ENCODE results near the gene RUBCN. TPM values are rescaled to one million over a fixed set of nuclear protein-coding genes. Genes with fewer than 3 reads are reported as not detected.
A peak's percentile ranks its signal among the peaks of the same experiment; 100 is the strongest.

The RUBCN gene
- polyA plus RNA-seq, 1 donor (not counting 4 experiments of a cell fraction or from before 2014, with no cell fraction given), result 8.9 TPM

DNA sequence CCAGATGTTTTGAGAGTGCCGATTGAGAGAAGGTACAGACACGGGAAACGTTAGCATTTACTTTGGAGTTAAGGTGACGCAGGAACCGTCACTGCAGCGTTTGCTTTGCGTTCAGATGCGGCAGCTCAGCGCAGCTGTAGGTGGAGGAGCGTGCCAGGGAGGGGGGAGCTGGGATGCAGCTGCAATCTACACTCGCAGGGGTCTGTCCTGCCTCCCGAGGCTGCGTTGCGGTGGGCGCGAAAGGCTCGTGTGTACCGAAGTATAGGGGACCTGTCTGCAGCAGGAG lies 12.6 kb upstream of the RUBCN start:
- Histone ChIP-seq H3K27me3 (ENCODE audit: control insufficient read depth, extremely low read depth, insufficient read depth, low read length) (no peaks in the 10 kb centered on the region), H3K9ac (ENCODE audit: control insufficient read depth, extremely low read depth, insufficient read depth, low read length) (peak overlapping the region; percentile 84), H2AFZ (ENCODE audit: control insufficient read depth, low read length) (peak overlapping the region; percentile 95), H3K9me1 (ENCODE audit: control insufficient read depth, extremely low read depth, insufficient read depth, low read length) (peaks cover 2% of the 10 kb centered on the region), H3K36me3 (ENCODE audit: control insufficient read depth in 2 of 2, extremely low read depth in 1 of 2, insufficient read depth in 2 of 2, low read length in 2 of 2) (no peaks in the 10 kb centered on the region), H3K4me1 (ENCODE audit: control insufficient read depth, extremely low read depth, insufficient read depth, low read length) (peaks cover 18% of the 10 kb centered on the region), H3K4me3 (ENCODE audit: control insufficient read depth in 2 of 3, extremely low read depth in 1 of 3, insufficient read depth in 2 of 3, low read depth in 1 of 3, low read length in 3 of 3) (peak overlapping the region; percentile 80 to 93 (median 85)), H3K27ac (ENCODE audit: control insufficient read depth, insufficient read depth, low read length) (peak overlapping the region; percentile 5), H4K20me1 (ENCODE audit: control insufficient read depth, extremely low read depth, insufficient read depth, low read length) (peaks cover 3% of the 10 kb centered on the region), H3K79me2 (ENCODE audit: control insufficient read depth, insufficient read depth, low read length) (peaks cover 35% of the 10 kb centered on the region), H3K4me2 (ENCODE audit: control insufficient read depth, extremely low read depth, insufficient read depth, low read depth, low read length) (peak overlapping the region; percentile 79), H3K9me3 (ENCODE audit: control insufficient read depth, low read depth, low read length) (no peaks in the 10 kb centered on the region)
- FAIRE-seq (peak; percentile 13), DNase-seq (ENCODE audit: low read depth, low spot score) (no peak)
- dilution Hi-C loops (cut with MboI; ENCODE audit: extremely low pct_ligation_motif_present, low sequenced_read_pairs), result no loop called here
- TF ChIP-seq, protein P1, sequence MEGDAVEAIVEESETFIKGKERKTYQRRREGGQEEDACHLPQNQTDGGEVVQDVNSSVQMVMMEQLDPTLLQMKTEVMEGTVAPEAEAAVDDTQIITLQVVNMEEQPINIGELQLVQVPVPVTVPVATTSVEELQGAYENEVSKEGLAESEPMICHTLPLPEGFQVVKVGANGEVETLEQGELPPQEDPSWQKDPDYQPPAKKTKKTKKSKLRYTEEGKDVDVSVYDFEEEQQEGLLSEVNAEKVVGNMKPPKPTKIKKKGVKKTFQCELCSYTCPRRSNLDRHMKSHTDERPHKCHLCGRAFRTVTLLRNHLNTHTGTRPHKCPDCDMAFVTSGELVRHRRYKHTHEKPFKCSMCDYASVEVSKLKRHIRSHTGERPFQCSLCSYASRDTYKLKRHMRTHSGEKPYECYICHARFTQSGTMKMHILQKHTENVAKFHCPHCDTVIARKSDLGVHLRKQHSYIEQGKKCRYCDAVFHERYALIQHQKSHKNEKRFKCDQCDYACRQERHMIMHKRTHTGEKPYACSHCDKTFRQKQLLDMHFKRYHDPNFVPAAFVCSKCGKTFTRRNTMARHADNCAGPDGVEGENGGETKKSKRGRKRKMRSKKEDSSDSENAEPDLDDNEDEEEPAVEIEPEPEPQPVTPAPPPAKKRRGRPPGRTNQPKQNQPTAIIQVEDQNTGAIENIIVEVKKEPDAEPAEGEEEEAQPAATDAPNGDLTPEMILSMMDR (optimal IDR thresholded peaks at IDR 0.05 in 1 of 3, IDR thresholded peaks at IDR 0.05 in 1 of 3, conservative IDR thresholded peaks at IDR 0.05 in 1 of 3; ENCODE audit: extremely low read depth in 1 of 3, insufficient read depth in 2 of 3, low read length in 3 of 3), result no peak
- TF ChIP-seq EZH2 (IDR thresholded peaks at IDR 0.05; ENCODE audit: low read length), result no peak

DNA sequence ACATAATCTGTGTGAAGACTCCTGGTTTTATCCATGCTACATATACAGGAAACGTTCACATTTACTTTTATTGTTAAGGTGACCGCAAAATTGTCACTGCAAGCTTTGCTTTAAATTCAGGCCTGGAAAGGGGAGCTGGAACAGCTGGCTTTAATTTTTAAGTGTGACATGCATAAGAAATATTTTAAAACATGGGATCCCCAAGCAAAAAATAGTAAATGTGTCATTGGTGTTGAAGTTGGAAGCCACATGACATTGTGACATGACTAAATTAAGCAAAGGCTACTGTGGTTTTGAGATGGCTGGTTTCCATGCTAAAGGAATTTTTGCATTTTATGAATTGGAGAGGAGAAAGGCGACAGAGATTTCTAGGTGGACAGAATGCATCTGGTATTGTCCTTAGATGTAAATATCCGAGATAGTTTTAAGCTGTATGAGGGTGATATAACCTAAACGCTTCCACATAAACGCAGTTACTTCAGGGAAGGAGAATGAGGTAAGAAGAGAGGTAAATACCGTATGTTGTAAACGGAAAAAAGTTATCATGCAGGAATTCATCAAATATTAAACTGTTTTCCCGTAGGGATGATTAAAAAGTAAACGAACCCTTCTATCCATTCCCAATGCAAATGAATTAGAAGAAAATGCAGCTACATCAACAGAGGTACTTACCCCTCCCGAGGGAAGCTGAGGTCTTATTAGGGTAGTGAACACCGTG lies 12.1 kb upstream of the RUBCN start:
- H3K4me1 ChIP-seq (ENCODE audit: control insufficient read depth, extremely low read depth, insufficient read depth, low read length), result peaks cover 18% of the 10 kb centered on the region
- no peaks in the 10 kb centered on the region for H3K36me3 ChIP-seq (ENCODE audit: control insufficient read depth in 2 of 2, extremely low read depth in 1 of 2, insufficient read depth in 2 of 2, low read length in 2 of 2)
- peaks cover 2% of the 10 kb centered on the region for H3K9me1 ChIP-seq (ENCODE audit: control insufficient read depth, extremely low read depth, insufficient read depth, low read length)
- peak overlapping the region; percentile 5 for H3K27ac ChIP-seq (ENCODE audit: control insufficient read depth, insufficient read depth, low read length)
- no peaks in the 10 kb centered on the region for H3K27me3 ChIP-seq (ENCODE audit: control insufficient read depth, extremely low read depth, insufficient read depth, low read length)
- H3K9ac ChIP-seq (ENCODE audit: control insufficient read depth, extremely low read depth, insufficient read depth, low read length), result peak overlapping the region; percentile 84
- no peaks in the 10 kb centered on the region for H3K9me3 ChIP-seq (ENCODE audit: control insufficient read depth, low read depth, low read length)
- no peak for FAIRE-seq
- peaks cover 30% of the 10 kb centered on the region for H3K79me2 ChIP-seq (ENCODE audit: control insufficient read depth, insufficient read depth, low read length)
- TF ChIP-seq, protein P1 (optimal IDR thresholded peaks at IDR 0.05 in 1 of 3, IDR thresholded peaks at IDR 0.05 in 1 of 3, conservative IDR thresholded peaks at IDR 0.05 in 1 of 3; ENCODE audit: extremely low read depth in 1 of 3, insufficient read depth in 2 of 3, low read length in 3 of 3), result no peak
- no peak for TF ChIP-seq EZH2 (IDR thresholded peaks at IDR 0.05; ENCODE audit: low read length)
- H4K20me1 ChIP-seq (ENCODE audit: control insufficient read depth, extremely low read depth, insufficient read depth, low read length), result peaks cover 3% of the 10 kb centered on the region
- H3K4me2 ChIP-seq (ENCODE audit: control insufficient read depth, extremely low read depth, insufficient read depth, low read depth, low read length), result peak overlapping the region; percentile 79
- dilution Hi-C loops (cut with MboI; ENCODE audit: extremely low pct_ligation_motif_present, low sequenced_read_pairs), result no loop called here
- peak overlapping the region; percentile 95 for H2AFZ ChIP-seq (ENCODE audit: control insufficient read depth, low read length)
- no peak for DNase-seq (ENCODE audit: low read depth, low spot score)
- H3K4me3 ChIP-seq (ENCODE audit: control insufficient read depth in 2 of 3, extremely low read depth in 1 of 3, insufficient read depth in 2 of 3, low read depth in 1 of 3, low read length in 3 of 3), result peak overlapping the region; percentile 80 to 93 (median 85)
